Activated CD4-positive, CD25-positive, alpha-beta regulatory T cell (primary cell): Measurements from ENCODE around the gene ZNF581.

ENCODE experiments used
- DNase-seq, 4 experiments: peaks; one replicate each; lab custom pipeline; 2025; lab: John Stamatoyannopoulos, UW

ZNF581 gene

GRCh38 chr19:55611300-55611982, 32.0 kb upstream of the ZNF581 start:
- DNase-seq: no peak

GRCh38 chr19:55611983-55612645, 31.3 kb upstream of the ZNF581 start:
- no peak for DNase-seq

- no peak for DNase-seq
Observed at GRCh38 chr19:55613396-55613795, 30.1 kb upstream of the ZNF581 start.

- no peak for DNase-seq
Observed at GRCh38 chr19:55613930-55614710, 29.3 kb upstream of the ZNF581 start.

GRCh38 chr19:55614711-55615542, 28.5 kb upstream of the ZNF581 start:
- DNase-seq: no peak

- no peak for DNase-seq
Observed at GRCh38 chr19:55615543-55616394, 27.7 kb upstream of the ZNF581 start.

GRCh38 chr19:55616395-55616875, 27.0 kb upstream of the ZNF581 start:
- DNase-seq: no peak

- no peak for DNase-seq
Observed at GRCh38 chr19:55617426-55617825, 26.0 kb upstream of the ZNF581 start.

- no peak for DNase-seq
Observed at GRCh38 chr19:55618426-55618825, 25.0 kb upstream of the ZNF581 start.

GRCh38 chr19:55619286-55619685, 24.2 kb upstream of the ZNF581 start:
- no peak for DNase-seq

GRCh38 chr19:55620410-55621204, 22.8 kb upstream of the ZNF581 start:
- no peak for DNase-seq

- DNase-seq: no peak
Observed at GRCh38 chr19:55621205-55621672, 22.2 kb upstream of the ZNF581 start.

GRCh38 chr19:55621673-55622231, 21.7 kb upstream of the ZNF581 start:
- DNase-seq: no peak

- DNase-seq: no peak
Observed at GRCh38 chr19:55622242-55622969, 21.0 kb upstream of the ZNF581 start.

GRCh38 chr19:55623130-55623529, 20.3 kb upstream of the ZNF581 start:
- DNase-seq: no peak

GRCh38 chr19:55623561-55623960, 19.9 kb upstream of the ZNF581 start:
- no peak for DNase-seq

GRCh38 chr19:55624109-55625003, 19.1 kb upstream of the ZNF581 start, which contains the start of gene ZNF784:
Gene ZNF784 (minus strand): TSS chr19:55624566. CDS start chr19:55624561, 5 bp downstream.
- DNase-seq: peak; percentile 89 to 94 (median 92)

GRCh38 chr19:55625004-55625326, 18.5 kb upstream of the ZNF581 start:
- no peak for DNase-seq
